SK-N-SH (cell line): ENCODE data around the gene PTPRD. TPM values are rescaled to one million over a fixed set of nuclear protein-coding genes. Genes with fewer than 3 reads are reported as not detected.

ENCODE experiments used
- CTCF ChIA-PET: fragments of 300-600, 350-600 bp; formaldehyde crosslinking; extraction: SDS; loops from one replicate; lab custom pipeline; 2021; lab: Yijun Ruan, JAX
- POLR2A ChIA-PET: fragments of 350-600 bp; sonication (Branson Sonifier 250); formaldehyde crosslinking; extraction: SDS; loops from one replicate; lab custom pipeline; 2020; ENCODE audit warnings: antibody characterized with exemption, inconsistent platforms; lab: Yijun Ruan, JAX
- DNase-seq: peaks from one replicate; pipeline ENCODE4 v3.0.0; 2012
- H2AFZ ChIP-seq: fragments of 200-600 bp; sonication (generic); 2 replicates; pipeline ENCODE4 v1.8.1; 2016; ENCODE audit warnings: antibody characterized with exemption, mild to moderate bottlenecking, low read depth
- H3F3A ChIP-seq: fragments of 200-600 bp; sonication (generic); replicated peaks from 2 replicates; pipeline ENCODE3; 2016; ENCODE audit warnings: antibody characterized with exemption, mild to moderate bottlenecking; ENCODE audit not compliant: insufficient read depth
- H3K27ac ChIP-seq, 2 experiments: fragments of 200-500 bp in 1 of 2; fragments of 200-600 bp in 1 of 2; sonication (Bioruptor generic) in 1 of 2; sonication (generic), shearing (Covaris generic) in 1 of 2; 2 replicates each; pipeline versions ENCODE4 v1.5.1 to v1.6.1; 2014 to 2016; ENCODE audit warnings: low read depth in 2 of 2, inconsistent platforms in 1 of 2, low read length in 1 of 2, mild to moderate bottlenecking in 1 of 2, mixed read lengths in 1 of 2
- H3K27me3 ChIP-seq: fragments of 200-600 bp; sonication (generic), shearing (Covaris generic); 2 replicates; pipeline ENCODE4 v1.6.1; 2016; ENCODE audit warnings: mixed run types; ENCODE audit not compliant: insufficient read depth
- H3K36me3 ChIP-seq, 2 experiments: fragments of 200-500 bp in 1 of 2; fragments of 200-600 bp in 1 of 2; sonication (Bioruptor generic) in 1 of 2; sonication (generic) in 1 of 2; replicated peaks in 1 of 2; 2 replicates each; pipeline versions ENCODE3 to v1.5.1; 2014 to 2016; ENCODE audit warnings: low read length in 1 of 2, mild to moderate bottlenecking in 1 of 2; ENCODE audit not compliant: insufficient read depth in 2 of 2, control insufficient read depth in 1 of 2
- H3K4me1 ChIP-seq, 2 experiments: fragments of 200-500 bp in 1 of 2; fragments of 200-600 bp in 1 of 2; sonication (Bioruptor generic) in 1 of 2; sonication (generic), shearing (Covaris generic) in 1 of 2; 2 replicates each; pipeline versions ENCODE4 v1.5.1 to v1.6.1; 2014 to 2016; ENCODE audit warnings: low read depth in 1 of 2, low read length in 1 of 2, mixed run types in 1 of 2; ENCODE audit not compliant: insufficient read depth in 2 of 2, control insufficient read depth in 1 of 2
- H3K4me2 ChIP-seq: fragments of 200-600 bp; sonication (generic), shearing (Covaris generic); 2 replicates; pipeline ENCODE4 v1.6.1; 2017; ENCODE audit warnings: mixed run types
- H3K4me3 ChIP-seq, 2 experiments: fragments of 200-500 bp in 1 of 2; fragments of 200-600 bp in 1 of 2; sonication (Bioruptor generic) in 1 of 2; sonication (generic), shearing (Covaris generic) in 1 of 2; 2 replicates each; pipeline versions ENCODE4 v1.5.1 to v1.8.1; 2014 to 2016; ENCODE audit warnings: low read depth in 2 of 2, inconsistent platforms in 1 of 2, low read length in 1 of 2, mild to moderate bottlenecking in 1 of 2, mixed read lengths in 1 of 2, moderate library complexity in 1 of 2
- H3K79me2 ChIP-seq: fragments of 200-600 bp; sonication (generic); 2 replicates; pipeline ENCODE4 v1.8.1; 2017; ENCODE audit warnings: mild to moderate bottlenecking; ENCODE audit not compliant: insufficient read depth
- H3K9ac ChIP-seq: fragments of 200-600 bp; sonication (generic); 2 replicates; pipeline ENCODE4 v1.6.1; 2017; ENCODE audit warnings: mixed run types
- H3K9me2 ChIP-seq: fragments of 200-600 bp; sonication (generic); 2 replicates; pipeline ENCODE4 v1.6.1; 2017; ENCODE audit warnings: mixed run types
- H3K9me3 ChIP-seq: fragments of 200-600 bp; sonication (generic); 2 replicates; pipeline ENCODE4 v1.6.1; 2017; ENCODE audit warnings: mixed run types, mild to moderate bottlenecking, moderate library complexity
- H4K20me1 ChIP-seq: fragments of 200-600 bp; sonication (generic); 2 replicates; pipeline ENCODE4 v1.6.1; 2017; ENCODE audit warnings: mild to moderate bottlenecking, mixed run types; ENCODE audit not compliant: insufficient read depth
- CHD2 ChIP-seq: fragments of 150-350 bp; IDR thresholded peaks from 2 replicates; pipeline ENCODE4 v1.6.1; 2018; ENCODE audit warnings: low read length; ENCODE audit not compliant: partially characterized antibody
- EP300 ChIP-seq, 2 experiments: IDR thresholded peaks; 2 replicates each; pipeline versions ENCODE4 v1.4.0 to v1.6.1; 2012; ENCODE audit warnings: borderline replicate concordance in 1 of 2, low read depth in 1 of 2, low read length in 1 of 2
- EZH2phosphoT487 ChIP-seq: fragments of 200-600 bp; sonication (generic); IDR thresholded peaks from 2 replicates; pipeline ENCODE4 v1.6.1; 2017; ENCODE audit warnings: low read depth, mixed run types, mild to moderate bottlenecking, antibody characterized with exemption, moderate library complexity, borderline replicate concordance
- FOSL2 ChIP-seq: IDR thresholded peaks from 2 replicates; pipeline ENCODE4 v1.4.0; 2012; ENCODE audit warnings: low read depth, mild to moderate bottlenecking, moderate library complexity, borderline replicate concordance
- FOXJ3 ChIP-seq: sonication (generic); formaldehyde crosslinking; IDR thresholded peaks from 2 replicates; pipeline ENCODE4 v1.5.1; 2020; ENCODE audit warnings: mild to moderate bottlenecking, missing genetic modification reagents
- FOXM1 ChIP-seq: IDR thresholded peaks from 2 replicates; pipeline ENCODE4 v1.4.0; 2012; ENCODE audit warnings: low read depth, mild to moderate bottlenecking
- GABPA ChIP-seq: IDR thresholded peaks from 2 replicates; pipeline ENCODE4 v1.4.0; 2012; ENCODE audit warnings: low read depth, mild to moderate bottlenecking
- MEF2A ChIP-seq: IDR thresholded peaks from 2 replicates; pipeline ENCODE4 v1.4.0; 2012; ENCODE audit warnings: low read depth, borderline replicate concordance
- NFIC ChIP-seq: IDR thresholded peaks from 2 replicates; pipeline ENCODE4 v1.4.0; 2012; ENCODE audit warnings: borderline replicate concordance
- NRF1 ChIP-seq: IDR thresholded peaks from 2 replicates; pipeline ENCODE4 v1.6.1; 2012; ENCODE audit warnings: low read depth, mild to moderate bottlenecking, low read length
- RAD21 ChIP-seq: IDR thresholded peaks from 2 replicates; pipeline ENCODE4 v1.6.1; 2012; ENCODE audit warnings: mild to moderate bottlenecking, low read length
- RCOR1 ChIP-seq: fragments of 150-350 bp; IDR thresholded peaks from 2 replicates; pipeline ENCODE4 v1.6.1; 2017; ENCODE audit warnings: antibody characterized with exemption, low read length
- RXRA ChIP-seq: IDR thresholded peaks from 2 replicates; pipeline ENCODE4 v1.4.0; 2012; ENCODE audit warnings: low read depth, mild to moderate bottlenecking, borderline replicate concordance
- TAF1 ChIP-seq: IDR thresholded peaks from 2 replicates; pipeline ENCODE4 v1.6.1; 2012; ENCODE audit warnings: low read depth, mild to moderate bottlenecking, low read length, moderate library complexity, borderline replicate concordance
- TEAD4 ChIP-seq: IDR thresholded peaks from 2 replicates; pipeline ENCODE4 v1.4.0; 2012; ENCODE audit warnings: mild to moderate bottlenecking, borderline replicate concordance; ENCODE audit not compliant: insufficient read depth
- WGBS: methylation state at CpG from one replicate; pipeline ENCODE4 v1.1.6; 2017; ENCODE audit warnings: low lambda C conversion rate; 5-methylcytosine and 5-hydroxymethylcytosine counted together
- polyA plus RNA-seq, 3 experiments: library from polyadenylated mRNA; depleted of rRNA; stranded (reverse); fragments of >200 nt; gene quantifications; 2 replicates each; pipeline ENCODE4 v1.2.3, GENCODE V29; 2012
- TF ChIP-seq, protein P1 (sequence below): IDR thresholded peaks from 2 replicates; pipeline ENCODE4 v1.4.0; 2012; ENCODE audit warnings: low read depth, borderline replicate concordance
- TF ChIP-seq, protein P2 (sequence below): IDR thresholded peaks from 2 replicates; pipeline ENCODE4 v1.4.0; 2012; ENCODE audit warnings: low read depth, borderline replicate concordance
- TF ChIP-seq, protein P3 (sequence below): IDR thresholded peaks from 2 replicates; pipeline ENCODE4 v1.4.0; 2012; ENCODE audit warnings: low read depth
- TF ChIP-seq, protein P4 (sequence below): IDR thresholded peaks from 2 replicates; pipeline ENCODE4; 2012
- TF ChIP-seq, protein P5 (sequence below): fragments of 150-350 bp; IDR thresholded peaks from 2 replicates; pipeline ENCODE4 v1.6.1; 2017; ENCODE audit warnings: antibody characterized with exemption, low read length, low read depth, borderline replicate concordance

The PTPRD gene
- polyA plus RNA-seq, 1 of the 3 experiments (the other 2 are of a cell fraction): 0.15 TPM

DNA sequence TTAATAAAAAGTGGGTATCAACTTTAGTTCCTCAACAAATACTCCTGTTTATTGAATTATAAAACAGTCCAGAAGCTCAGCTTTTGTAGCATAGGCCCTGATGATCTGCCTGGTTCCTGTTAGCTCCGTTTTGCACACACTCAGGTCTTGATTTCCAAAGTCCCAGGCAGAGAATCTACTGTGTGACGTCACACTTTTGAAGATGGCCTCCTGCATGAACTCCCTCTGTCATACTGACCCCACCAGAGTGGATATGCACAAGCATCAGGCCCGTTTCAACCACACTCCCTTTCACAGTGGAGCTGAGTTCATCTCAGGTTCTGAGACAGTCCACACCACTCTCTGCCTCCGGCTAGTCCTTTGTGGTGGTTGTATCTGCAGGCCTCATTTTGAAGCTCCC, 353.1 kb downstream of the PTPRD start:
- DNase-seq: no peak
- CTCF ChIA-PET: no interaction called here
- no peaks in the 10 kb centered on the region for H3K9me3 ChIP-seq
- H3F3A ChIP-seq: no peaks in the 10 kb centered on the region
- H3K27ac ChIP-seq: no peak overlapping the region
- TF ChIP-seq GABPA (no peak), FOXJ3 (CRISPR knock-in tag) (no peak), FOXM1 (no peak), EZH2phosphoT487 (no peak), MEF2A (no peak), RAD21 (no peak), FOSL2 (no peak), NRF1 (no peak), RXRA (no peak), CHD2 (no peak), EP300 (IDR thresholded peaks at IDR 0.05; ENCODE audit: borderline replicate concordance in 1 of 2, low read depth in 1 of 2, low read length in 1 of 2) (no peak)
- TF ChIP-seq, protein P1, sequence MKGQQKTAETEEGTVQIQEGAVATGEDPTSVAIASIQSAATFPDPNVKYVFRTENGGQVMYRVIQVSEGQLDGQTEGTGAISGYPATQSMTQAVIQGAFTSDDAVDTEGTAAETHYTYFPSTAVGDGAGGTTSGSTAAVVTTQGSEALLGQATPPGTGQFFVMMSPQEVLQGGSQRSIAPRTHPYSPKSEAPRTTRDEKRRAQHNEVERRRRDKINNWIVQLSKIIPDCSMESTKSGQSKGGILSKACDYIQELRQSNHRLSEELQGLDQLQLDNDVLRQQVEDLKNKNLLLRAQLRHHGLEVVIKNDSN: no peak
- TF ChIP-seq, protein P2, sequence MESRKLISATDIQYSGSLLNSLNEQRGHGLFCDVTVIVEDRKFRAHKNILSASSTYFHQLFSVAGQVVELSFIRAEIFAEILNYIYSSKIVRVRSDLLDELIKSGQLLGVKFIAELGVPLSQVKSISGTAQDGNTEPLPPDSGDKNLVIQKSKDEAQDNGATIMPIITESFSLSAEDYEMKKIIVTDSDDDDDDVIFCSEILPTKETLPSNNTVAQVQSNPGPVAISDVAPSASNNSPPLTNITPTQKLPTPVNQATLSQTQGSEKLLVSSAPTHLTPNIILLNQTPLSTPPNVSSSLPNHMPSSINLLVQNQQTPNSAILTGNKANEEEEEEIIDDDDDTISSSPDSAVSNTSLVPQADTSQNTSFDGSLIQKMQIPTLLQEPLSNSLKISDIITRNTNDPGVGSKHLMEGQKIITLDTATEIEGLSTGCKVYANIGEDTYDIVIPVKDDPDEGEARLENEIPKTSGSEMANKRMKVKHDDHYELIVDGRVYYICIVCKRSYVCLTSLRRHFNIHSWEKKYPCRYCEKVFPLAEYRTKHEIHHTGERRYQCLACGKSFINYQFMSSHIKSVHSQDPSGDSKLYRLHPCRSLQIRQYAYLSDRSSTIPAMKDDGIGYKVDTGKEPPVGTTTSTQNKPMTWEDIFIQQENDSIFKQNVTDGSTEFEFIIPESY: no peak
- TF ChIP-seq, all 33 proteins: peak for 0
- Histone ChIP-seq H3K9ac (no peak overlapping the region), H3K4me1 (no peaks in the 10 kb centered on the region), H3K4me2 (no peak overlapping the region), H3K36me3 (no peaks in the 10 kb centered on the region), H3K79me2 (no peaks in the 10 kb centered on the region), H3K4me3 (no peak overlapping the region), H2AFZ (no peak overlapping the region), H3K9me2 (no peaks in the 10 kb centered on the region), H3K27me3 (no peaks in the 10 kb centered on the region), H4K20me1 (no peaks in the 10 kb centered on the region)
- 26% methylated on average over 4 of the region's 4 CpGs for WGBS
- POLR2A ChIA-PET: no interaction called here

DNA sequence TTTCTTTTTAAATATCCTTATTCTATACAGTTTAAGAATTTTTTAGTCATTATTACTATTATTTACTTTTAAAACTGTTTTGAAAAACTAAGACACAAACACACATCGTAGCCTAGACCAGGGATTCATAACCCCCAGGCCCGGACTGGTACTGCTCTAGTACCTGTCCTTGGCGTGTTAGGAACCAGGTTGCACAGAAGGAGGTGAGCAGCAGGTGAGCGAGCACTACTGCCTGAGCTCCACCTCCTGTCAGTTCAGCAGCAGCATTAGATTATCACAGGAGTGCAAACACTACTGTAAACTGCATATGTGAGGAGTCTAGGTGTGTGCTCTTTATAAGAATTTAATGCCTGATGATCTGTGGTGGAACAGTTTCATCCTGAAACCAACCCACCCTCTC, 357.0 kb downstream of the PTPRD start:
- CTCF ChIA-PET: interaction anchor here (0.6 to 1.1 kb wide), 2 partner anchors 26 to 700 kb away, joined by 3 read pairs; no protein-coding TSS in a partner anchor
- POLR2A ChIA-PET: no interaction called here
- Histone ChIP-seq H3F3A (no peaks in the 10 kb centered on the region), H3K27ac (no peak overlapping the region), H3K79me2 (no peaks in the 10 kb centered on the region), H3K36me3 (no peaks in the 10 kb centered on the region), H4K20me1 (no peaks in the 10 kb centered on the region), H3K9me3 (no peaks in the 10 kb centered on the region; the same call in 1 of the 2 replicates), H3K9ac (no peak overlapping the region), H3K27me3 (no peaks in the 10 kb centered on the region), H2AFZ (no peak overlapping the region), H3K4me1 (no peaks in the 10 kb centered on the region), H3K4me2 (no peak overlapping the region), H3K9me2 (no peaks in the 10 kb centered on the region), H3K4me3 (no peak overlapping the region)
- WGBS: 25% methylated on average over 4 of the region's 4 CpGs
- DNase-seq: no peak
- TF ChIP-seq NFIC (no peak), TAF1 (no peak), NRF1 (no peak), RXRA (no peak), RCOR1 (no peak), TEAD4 (no peak), CHD2 (no peak)
- TF ChIP-seq, protein P1: no peak
- TF ChIP-seq, protein P3, sequence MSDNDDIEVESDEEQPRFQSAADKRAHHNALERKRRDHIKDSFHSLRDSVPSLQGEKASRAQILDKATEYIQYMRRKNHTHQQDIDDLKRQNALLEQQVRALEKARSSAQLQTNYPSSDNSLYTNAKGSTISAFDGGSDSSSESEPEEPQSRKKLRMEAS: no peak
- TF ChIP-seq, protein P4, sequence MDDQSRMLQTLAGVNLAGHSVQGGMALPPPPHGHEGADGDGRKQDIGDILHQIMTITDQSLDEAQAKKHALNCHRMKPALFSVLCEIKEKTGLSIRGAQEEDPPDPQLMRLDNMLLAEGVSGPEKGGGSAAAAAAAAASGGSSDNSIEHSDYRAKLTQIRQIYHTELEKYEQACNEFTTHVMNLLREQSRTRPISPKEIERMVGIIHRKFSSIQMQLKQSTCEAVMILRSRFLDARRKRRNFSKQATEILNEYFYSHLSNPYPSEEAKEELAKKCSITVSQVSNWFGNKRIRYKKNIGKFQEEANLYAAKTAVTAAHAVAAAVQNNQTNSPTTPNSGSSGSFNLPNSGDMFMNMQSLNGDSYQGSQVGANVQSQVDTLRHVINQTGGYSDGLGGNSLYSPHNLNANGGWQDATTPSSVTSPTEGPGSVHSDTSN: no peak
- TF ChIP-seq, protein P5, sequence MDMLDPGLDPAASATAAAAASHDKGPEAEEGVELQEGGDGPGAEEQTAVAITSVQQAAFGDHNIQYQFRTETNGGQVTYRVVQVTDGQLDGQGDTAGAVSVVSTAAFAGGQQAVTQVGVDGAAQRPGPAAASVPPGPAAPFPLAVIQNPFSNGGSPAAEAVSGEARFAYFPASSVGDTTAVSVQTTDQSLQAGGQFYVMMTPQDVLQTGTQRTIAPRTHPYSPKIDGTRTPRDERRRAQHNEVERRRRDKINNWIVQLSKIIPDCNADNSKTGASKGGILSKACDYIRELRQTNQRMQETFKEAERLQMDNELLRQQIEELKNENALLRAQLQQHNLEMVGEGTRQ: no peak
